Activated T-cell treated with anti-CD3 and anti-CD28 coated beads, Interleukin-2, amount 50 U/mL, for 72 hours (primary cell): Measurements from ENCODE around the gene MAP4K2. TPM values are rescaled to one million over a fixed set of nuclear protein-coding genes. Genes with fewer than 3 reads are reported as not detected.

ENCODE experiments used
- ATAC-seq, 2 donors: fragments of 150-1000 bp; cut with Tn5 transposase; replicated peaks in 1 of 2; 2 replicates each; pipeline ENCODE4 v1.10.0; 2021; ENCODE audit warnings: moderate library complexity in 2 of 2, mild to moderate bottlenecking in 1 of 2
- DNase-seq, 2 donors: peaks; one replicate each; pipeline ENCODE4 v3.0.0; 2021 to 2022; ENCODE audit warnings: mixed read lengths in 1 of 2
- H3K27ac Mint-ChIP-seq: one replicate; pipeline ENCODE4 v1.8.0; 2022; ENCODE audit warnings: mild to moderate bottlenecking, moderate library complexity, mixed read lengths
- H3K27me3 Mint-ChIP-seq: one replicate; pipeline ENCODE4 v1.8.0; 2022; ENCODE audit warnings: low read depth, mixed read lengths
- H3K36me3 Mint-ChIP-seq, 2 donors: one replicate each; pipeline ENCODE4 v1.8.0; 2022; ENCODE audit warnings: mixed read lengths in 2 of 2, mild to moderate bottlenecking in 1 of 2; ENCODE audit not compliant: insufficient read depth in 2 of 2
- H3K4me1 Mint-ChIP-seq: one replicate; pipeline ENCODE4 v1.8.0; 2022; ENCODE audit warnings: low read depth, mixed read lengths
- H3K4me3 Mint-ChIP-seq, 2 donors: one replicate each; pipeline ENCODE4 v1.8.0; 2022; ENCODE audit warnings: mild to moderate bottlenecking in 2 of 2, mixed read lengths in 2 of 2, moderate library complexity in 2 of 2
- H3K9me3 Mint-ChIP-seq, 2 donors: one replicate each; pipeline ENCODE4 v1.8.0; 2022; ENCODE audit warnings: mixed read lengths in 2 of 2
- total RNA-seq, 2 donors: library from RNA; stranded (reverse); gene quantifications; one replicate each; pipeline ENCODE4 v1.2.3, GENCODE V29; 2022

The MAP4K2 gene
- total RNA-seq, 2 donors from 2014 or later: 74.7 to 84.5 TPM

DNA sequence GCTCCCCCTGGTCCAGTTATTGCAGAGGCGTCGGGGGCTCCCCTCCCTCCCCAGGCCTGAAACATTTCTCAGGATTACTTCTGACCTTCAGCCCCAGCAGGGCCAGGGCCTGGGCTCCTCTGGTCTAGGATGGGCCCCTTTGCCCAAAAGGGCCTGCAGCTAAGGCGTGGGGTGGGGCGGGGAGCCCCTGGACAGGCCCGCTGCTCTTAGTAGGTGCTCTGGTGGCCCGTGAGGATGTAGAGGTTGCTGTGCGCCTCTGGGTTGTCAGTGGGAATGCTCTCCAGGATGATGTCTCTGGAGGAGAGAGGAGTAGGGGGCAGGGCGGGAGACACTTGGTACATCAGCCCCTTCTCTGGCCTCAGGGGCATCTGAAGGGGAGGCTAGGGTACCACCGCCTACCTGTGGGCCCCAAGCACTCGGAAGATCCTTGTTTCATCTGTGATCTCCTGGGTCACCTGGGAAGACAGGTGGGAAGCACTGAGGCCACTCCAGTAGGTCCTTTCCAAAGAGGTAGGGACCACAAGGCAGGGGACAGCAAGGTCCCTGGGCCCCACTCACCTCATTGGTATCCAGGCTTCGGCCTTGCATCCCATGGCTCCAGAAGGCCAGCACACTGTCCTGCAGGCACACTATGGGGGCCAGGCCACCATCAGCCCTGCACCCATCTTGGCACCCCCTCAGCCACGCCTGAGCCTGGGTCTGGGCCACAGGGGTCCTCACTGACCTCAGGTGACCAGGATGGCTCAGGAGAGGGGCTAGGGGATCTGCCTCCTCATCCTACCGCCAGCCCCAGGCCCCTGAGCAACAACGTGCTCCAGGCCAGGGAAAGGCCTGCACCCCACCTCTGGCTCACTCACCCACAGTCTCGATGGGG lies 13.4 kb downstream of the MAP4K2 start:
- DNase-seq: no peak
- H3K27ac Mint-ChIP-seq: no peak overlapping the region
- no peaks in the 10 kb centered on the region for H3K27me3 Mint-ChIP-seq
- H3K9me3 Mint-ChIP-seq: no peaks in the 10 kb centered on the region
- ATAC-seq: no peak
- H3K4me3 Mint-ChIP-seq: no peak overlapping the region
- H3K36me3 Mint-ChIP-seq: no peaks in the 10 kb centered on the region
- peaks cover 8% of the 10 kb centered on the region for H3K4me1 Mint-ChIP-seq

DNA sequence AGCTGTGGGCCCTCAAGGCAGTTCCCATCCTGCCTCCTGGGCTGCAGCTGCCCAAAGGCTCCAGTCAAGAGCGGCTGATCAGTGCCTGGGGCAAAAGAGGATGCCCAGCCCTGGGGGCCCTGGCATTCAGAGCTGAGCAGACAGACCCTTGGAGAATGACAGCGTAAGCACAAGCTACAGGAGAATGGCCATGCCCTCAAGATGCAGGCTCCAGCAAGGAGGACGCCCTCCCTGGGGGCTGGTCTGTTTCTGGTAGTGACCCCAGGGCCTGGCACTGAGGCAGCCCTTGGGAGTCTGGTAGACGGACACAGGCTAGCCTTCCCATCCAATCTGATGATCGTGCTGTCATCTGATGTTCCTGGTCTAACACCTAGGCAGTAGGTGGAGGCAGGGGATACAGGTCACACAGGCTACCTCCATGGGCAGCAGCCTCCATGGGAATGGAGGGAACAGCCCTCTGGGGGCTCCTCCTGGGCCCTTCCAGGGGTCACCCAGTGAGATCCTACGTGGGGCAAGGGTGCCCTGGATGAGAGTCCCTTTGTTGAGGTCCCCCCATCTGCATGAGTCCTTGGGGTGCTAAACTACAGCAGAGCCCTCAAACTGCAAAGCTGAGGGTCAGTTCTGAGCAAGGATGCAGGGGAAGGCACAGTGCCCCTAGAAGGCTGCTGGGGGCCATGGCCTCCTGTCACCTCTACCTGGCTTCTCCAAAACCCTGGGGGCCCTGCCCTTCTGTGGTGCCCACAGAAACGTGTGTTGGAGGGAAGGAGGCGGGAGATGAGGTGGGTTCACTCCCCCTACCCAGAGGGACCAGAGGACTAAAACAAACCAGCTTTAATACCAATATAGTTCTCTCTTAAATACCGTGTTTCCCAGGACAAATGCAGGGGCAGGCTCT lies 14.4 kb downstream of the MAP4K2 start:
- H3K27ac Mint-ChIP-seq: no peak overlapping the region

DNA sequence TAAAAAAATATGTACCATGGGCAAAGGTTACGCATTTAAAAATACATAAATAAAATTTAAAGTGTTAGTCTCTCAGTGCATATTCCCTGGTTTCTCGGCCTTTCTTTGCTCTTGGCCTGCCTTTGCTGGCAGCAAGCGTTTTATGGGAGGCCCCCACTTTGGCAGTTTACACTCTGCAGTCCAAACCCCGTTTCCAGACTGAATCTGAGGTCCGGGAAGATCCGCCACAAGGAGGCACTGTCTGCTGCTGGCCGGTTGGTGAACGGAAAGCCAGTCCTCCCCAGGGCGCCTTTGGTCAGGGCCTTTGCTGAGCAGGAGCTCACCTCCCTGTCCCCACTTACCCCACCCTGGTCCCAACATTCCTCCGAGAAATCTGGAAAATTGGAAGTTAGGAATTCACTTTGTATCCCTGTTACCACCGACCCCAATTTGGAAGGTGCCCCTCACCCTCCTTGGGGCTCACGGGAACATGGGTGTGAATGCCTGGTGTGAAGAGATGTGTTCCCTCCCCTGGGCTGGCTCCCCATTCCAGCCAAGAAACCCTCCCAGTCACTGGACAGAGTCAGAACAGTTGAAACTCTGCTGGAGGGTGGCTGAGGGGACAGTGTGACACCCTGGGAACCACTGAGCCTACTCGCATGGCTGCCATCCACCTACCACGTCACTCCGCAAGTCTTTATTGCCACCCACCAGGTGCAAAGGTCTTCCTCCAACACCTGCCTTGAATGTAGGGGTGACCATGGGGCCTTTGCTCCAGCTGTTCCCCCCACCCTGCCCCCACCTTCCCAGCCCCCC lies 15.3 kb downstream of the MAP4K2 start:
- ATAC-seq: peak; percentile 53 to 62
- Mint-ChIP-seq H3K27me3 (no peaks in the 10 kb centered on the region), H3K27ac (no peak overlapping the region), H3K4me1 (no peaks in the 10 kb centered on the region), H3K9me3 (no peaks in the 10 kb centered on the region), H3K36me3 (no peaks in the 10 kb centered on the region), H3K4me3 (no peak overlapping the region)
- peak; percentile 60 to 63 for DNase-seq

More for the DNA sequence above, 14.4 kb downstream of the MAP4K2 start:
- Mint-ChIP-seq H3K9me3 (no peaks in the 10 kb centered on the region), H3K4me1 (peaks cover under 1% of the 10 kb centered on the region), H3K36me3 (no peaks in the 10 kb centered on the region), H3K4me3 (no peak overlapping the region), H3K27me3 (no peaks in the 10 kb centered on the region)
- DNase-seq: no peak
- ATAC-seq: peak in 1 of 2 donors; percentile 20

DNA sequence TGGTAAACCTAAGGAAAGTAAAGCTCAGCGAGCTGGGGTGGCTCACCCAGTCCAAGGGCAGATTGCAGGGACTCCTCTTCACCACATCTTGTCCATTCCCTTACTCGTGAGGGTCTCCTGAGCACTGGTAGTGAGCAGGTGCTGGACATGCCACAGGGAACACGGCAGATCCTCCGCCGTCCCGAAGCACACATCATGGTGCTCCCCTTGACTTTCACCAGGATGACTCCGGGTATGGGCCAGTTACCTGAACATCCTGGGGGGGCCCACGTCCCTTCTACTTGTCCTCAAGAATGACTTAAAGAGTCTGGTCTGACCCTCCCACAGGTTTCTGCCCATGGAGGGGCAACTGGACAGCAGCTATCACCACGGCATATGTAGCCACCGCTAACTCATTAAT lies 16.7 kb downstream of the MAP4K2 start:
- Mint-ChIP-seq H3K27ac (no peak overlapping the region), H3K36me3 (no peaks in the 10 kb centered on the region), H3K27me3 (no peaks in the 10 kb centered on the region), H3K9me3 (no peaks in the 10 kb centered on the region), H3K4me3 (no peak overlapping the region), H3K4me1 (no peaks in the 10 kb centered on the region)
- ATAC-seq: no peak
- no peak for DNase-seq

DNA sequence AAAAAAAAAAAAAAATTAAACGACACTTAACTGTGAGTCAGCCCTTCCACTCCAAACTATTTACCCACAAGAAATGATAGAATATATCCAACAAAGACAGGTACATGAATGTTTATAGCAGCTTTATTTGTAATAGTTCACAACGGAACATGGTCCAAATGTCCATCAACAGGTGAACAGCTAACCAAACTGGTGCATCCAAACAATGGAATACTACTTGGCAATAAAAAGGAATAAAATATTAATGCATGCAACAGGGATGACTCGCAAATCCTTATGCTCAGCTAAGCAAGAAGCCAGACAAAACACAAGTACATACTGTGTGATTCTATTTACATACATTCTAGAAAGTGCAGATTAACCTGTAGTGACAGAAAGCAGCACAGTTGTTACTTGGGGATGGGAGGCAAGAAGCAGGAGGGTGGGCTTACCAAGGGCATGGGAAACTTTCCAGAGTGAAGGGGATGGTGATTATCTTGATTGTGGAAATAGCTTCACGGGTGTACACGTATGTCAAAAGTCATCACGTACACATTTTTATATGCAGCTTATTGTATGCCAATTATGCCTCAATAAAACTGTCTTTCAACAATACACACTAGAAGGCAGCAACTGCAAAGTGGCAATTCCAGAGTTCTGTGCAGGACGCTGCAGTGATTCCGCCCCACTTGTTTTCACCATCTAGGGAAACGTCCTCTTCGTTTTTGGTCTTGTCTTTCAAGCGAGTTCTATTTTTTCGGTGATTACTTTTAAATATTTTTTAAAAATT lies 18.0 kb downstream of the MAP4K2 start:
- Mint-ChIP-seq H3K4me3 (no peak overlapping the region), H3K9me3 (no peaks in the 10 kb centered on the region), H3K36me3 (no peaks in the 10 kb centered on the region), H3K27me3 (no peaks in the 10 kb centered on the region), H3K27ac (peak overlapping the region; percentile 1), H3K4me1 (peaks cover 13% of the 10 kb centered on the region)
- no peak for ATAC-seq
- DNase-seq: no peak

DNA sequence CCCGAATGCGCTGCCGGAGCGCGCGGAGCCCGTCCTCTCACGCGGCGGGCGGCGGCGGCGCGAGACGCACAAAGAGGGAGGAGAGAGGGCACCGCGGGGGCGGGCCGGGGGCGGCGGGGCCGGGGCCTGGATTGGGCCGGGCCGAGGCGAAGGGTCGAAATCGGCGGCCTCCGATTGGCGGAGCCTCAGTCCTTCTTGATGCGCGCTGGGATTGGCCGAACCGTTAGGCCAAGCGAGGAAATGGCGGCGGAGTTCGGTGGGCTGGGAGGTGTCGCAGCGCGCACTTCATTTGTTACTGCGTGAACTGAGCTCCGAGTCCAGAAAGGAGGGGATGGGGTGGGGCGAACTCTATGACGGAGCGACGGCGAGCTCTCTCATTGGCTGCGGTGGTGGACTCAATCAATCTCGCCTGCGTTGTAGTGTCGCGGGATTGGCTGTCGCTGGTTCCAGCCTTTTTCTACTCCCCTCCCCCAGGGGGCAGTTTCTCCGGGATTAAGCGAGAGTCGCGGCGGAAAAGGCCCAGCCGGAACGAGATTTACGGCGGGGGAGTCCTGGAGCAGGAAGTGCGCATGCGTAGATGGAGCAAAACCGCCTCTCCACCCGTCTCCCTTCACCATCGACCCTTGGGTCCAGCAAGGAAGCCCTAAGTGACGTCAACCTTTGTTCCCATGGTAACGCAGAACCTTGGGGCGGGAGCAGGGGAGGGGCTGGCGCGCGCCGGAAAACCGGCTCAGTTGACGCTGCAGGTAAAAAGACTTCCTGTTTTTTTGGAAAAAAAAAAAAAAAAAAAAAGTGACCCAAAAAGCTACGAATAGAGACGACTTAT lies 24.3 kb downstream of the MAP4K2 start, which contains the start of gene SF1:
Gene SF1 (minus strand): TSS at position 70 of the 826 bp plus-strand sequence. CDS start 150 bp downstream, outside the sequence.
- Mint-ChIP-seq H3K27ac (peak within 1 kb of the TSS; percentile 99), H3K36me3 (peaks cover 25 to 42% of the 10 kb centered on the region in 2 donors), H3K9me3 (no peaks in the 10 kb centered on the region), H3K4me3 (peak within 1 kb of the TSS; percentile 94 to 99), H3K27me3 (no peaks in the 10 kb centered on the region), H3K4me1 (peaks cover 63% of the 10 kb centered on the region)
- DNase-seq: peak; percentile 99
- peak; percentile 90 for ATAC-seq

DNA sequence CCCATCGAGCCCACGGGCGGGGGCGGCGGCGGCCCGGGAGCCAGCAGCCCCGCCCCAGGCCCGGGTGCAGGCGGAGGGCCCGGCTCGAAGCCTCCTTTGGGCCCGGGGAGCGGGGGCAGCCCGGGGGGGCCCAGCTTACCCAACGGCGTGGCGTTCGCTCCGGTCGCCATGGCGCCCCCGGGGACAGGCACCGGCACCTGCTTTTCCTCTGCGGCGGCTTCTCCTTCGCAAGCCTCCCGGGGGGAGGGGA lies 24.9 kb downstream of the MAP4K2 start:
- peaks cover 26 to 48% of the 10 kb centered on the region in 2 donors for H3K36me3 Mint-ChIP-seq
- peak overlapping the region; percentile 91 to 94 for H3K4me3 Mint-ChIP-seq
- H3K27me3 Mint-ChIP-seq: no peaks in the 10 kb centered on the region
- ATAC-seq: peak in 1 of 2 donors; percentile 1
- H3K9me3 Mint-ChIP-seq: no peaks in the 10 kb centered on the region
- H3K4me1 Mint-ChIP-seq: peaks cover 69% of the 10 kb centered on the region
- H3K27ac Mint-ChIP-seq: no peak overlapping the region
- DNase-seq: no peak

DNA sequence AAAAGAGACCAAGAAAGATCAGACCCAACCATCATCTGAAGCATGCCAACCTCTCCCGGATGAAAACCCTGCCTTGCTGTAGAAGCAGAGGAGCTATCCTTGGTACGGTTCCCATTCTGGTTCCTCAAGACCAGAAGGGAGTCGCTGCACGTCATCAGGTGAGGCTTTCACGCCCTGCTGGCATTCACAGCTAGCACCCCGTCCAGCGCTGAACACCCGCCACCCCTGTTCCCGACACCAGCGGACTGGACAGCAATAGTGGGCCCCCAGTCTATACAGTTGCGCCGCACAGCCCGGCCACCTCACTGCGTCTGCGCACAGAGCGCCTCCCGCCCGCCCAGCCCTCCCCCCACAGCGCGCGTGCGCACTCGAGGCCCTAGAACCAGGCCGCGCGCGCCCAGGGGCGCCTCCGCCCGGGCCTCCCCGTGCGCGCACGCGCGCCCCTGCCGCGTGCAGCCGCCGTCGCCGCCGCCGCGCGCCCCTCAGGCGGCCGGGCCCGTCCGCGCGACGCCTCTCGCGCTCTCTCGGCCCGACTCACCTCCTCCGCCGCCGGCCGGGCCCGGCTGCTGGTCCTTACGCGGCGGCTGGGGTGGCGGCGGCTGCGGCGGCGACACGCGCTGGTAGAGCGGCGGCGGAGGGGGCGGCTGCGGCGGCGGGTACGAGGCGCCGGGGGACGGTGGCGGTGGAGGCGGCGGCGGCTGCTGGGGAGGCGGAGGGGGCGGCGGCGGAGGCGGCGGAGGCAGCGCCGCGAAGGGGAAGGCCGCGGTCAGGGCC lies 25.4 kb downstream of the MAP4K2 start:
- Mint-ChIP-seq H3K4me1 (peaks cover 74% of the 10 kb centered on the region), H3K27ac (peak overlapping the region; percentile 98), H3K36me3 (peaks cover 26 to 49% of the 10 kb centered on the region in 2 donors), H3K4me3 (peak overlapping the region; percentile 94 to 99), H3K9me3 (no peaks in the 10 kb centered on the region), H3K27me3 (no peaks in the 10 kb centered on the region)
- ATAC-seq: peak; percentile 4 to 16
- DNase-seq: peak; percentile 84 to 89

DNA sequence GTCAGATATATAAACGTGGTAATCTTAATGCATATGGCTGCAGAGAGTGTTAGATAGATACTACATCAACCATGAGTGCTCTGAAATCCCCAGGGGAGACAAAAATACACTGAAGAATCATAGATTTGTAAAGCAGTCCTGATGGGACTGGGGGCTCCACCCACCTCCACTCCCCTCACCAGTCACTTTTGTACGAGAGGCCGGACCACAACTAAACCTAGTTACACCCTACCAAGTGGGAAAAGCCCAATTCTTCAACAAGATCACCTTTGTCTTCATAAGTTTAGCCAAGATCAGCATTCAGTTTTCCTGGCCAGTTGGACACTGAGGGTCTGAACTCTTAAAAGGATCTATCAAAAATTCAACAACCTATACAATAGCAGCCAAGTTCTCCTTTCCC lies 26.1 kb downstream of the MAP4K2 start:
- Mint-ChIP-seq H3K4me1 (peaks cover 81% of the 10 kb centered on the region), H3K36me3 (peaks cover 26 to 57% of the 10 kb centered on the region in 2 donors), H3K9me3 (no peaks in the 10 kb centered on the region), H3K27me3 (no peaks in the 10 kb centered on the region), H3K27ac (peak overlapping the region; percentile 98), H3K4me3 (peak overlapping the region; percentile 94 to 99)
- DNase-seq (no peak), ATAC-seq (no peak)

DNA sequence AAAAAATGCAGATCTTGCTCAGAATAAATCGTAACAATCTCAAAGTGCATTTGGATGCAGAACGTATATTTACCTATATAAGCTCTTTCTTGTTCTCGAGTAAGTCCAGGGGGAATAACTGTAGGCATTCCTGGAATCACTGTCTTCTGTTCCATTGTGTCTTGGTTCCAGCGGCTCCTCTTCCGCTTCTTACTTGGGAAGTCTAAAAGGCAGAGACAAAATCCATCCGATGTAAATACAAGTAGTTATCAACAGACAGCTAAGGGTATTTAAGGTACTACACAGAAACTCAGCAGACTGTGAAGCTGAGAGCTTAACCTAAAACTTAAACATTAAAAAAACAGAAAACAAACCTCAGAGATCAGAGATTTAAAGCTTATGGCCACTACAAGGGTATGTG lies 26.6 kb downstream of the MAP4K2 start:
- ATAC-seq (no peak), DNase-seq (no peak)
- peak overlapping the region; percentile 94 to 99 for H3K4me3 Mint-ChIP-seq
- H3K27me3 Mint-ChIP-seq: no peaks in the 10 kb centered on the region
- no peaks in the 10 kb centered on the region for H3K9me3 Mint-ChIP-seq
- H3K27ac Mint-ChIP-seq: peak overlapping the region; percentile 98
- H3K4me1 Mint-ChIP-seq: peaks cover 86% of the 10 kb centered on the region
- peaks cover 26 to 61% of the 10 kb centered on the region in 2 donors for H3K36me3 Mint-ChIP-seq

DNA sequence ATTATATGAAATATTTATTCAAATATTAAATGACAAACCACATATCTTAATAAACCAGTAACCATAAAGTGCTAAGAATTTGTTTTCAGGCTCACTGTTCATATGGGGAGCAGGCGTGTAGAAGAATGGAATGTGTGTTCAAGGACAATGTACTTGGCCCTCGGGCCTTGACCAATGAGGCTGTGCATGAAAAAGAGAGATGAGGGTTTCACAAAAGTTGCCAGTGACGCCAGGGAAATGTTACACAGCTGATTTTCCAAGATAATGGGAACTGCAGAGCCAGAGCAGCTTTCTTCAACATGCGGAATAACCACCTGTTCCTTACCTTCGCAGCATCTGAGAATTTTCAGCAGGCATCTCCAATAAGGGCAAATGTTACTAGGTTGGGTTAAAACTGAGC lies 28.9 kb downstream of the MAP4K2 start:
- peaks cover 35 to 77% of the 10 kb centered on the region in 2 donors for H3K36me3 Mint-ChIP-seq
- peak overlapping the region; percentile 98 for H3K27ac Mint-ChIP-seq
- no peaks in the 10 kb centered on the region for H3K9me3 Mint-ChIP-seq
- ATAC-seq (no peak), DNase-seq (no peak)
- H3K4me1 Mint-ChIP-seq: peaks cover 84% of the 10 kb centered on the region
- peak overlapping the region in 1 of 2 donors; percentile 99 for H3K4me3 Mint-ChIP-seq
- H3K27me3 Mint-ChIP-seq: no peaks in the 10 kb centered on the region
